CD14-positive monocyte (primary cell): ENCODE results near the gene TBC1D5. TPM values are rescaled to one million over a fixed set of nuclear protein-coding genes. Genes with fewer than 3 reads are reported as not detected.

Experiments used
- DNase-seq, 3 donors: peaks; one replicate each; pipeline ENCODE4 v3.0.0-alpha.2; 2011 to 2022
- H2AFZ ChIP-seq: 2 replicates; pipeline ENCODE4 v1.6.0; 2012; ENCODE audit warnings: mild to moderate bottlenecking, low read depth, low read length, inconsistent platforms; ENCODE audit not compliant: insufficient read depth, poor library complexity, severe bottlenecking
- H3K27ac ChIP-seq, 2 donors: 1 replicate in 1 of 2; 2 replicates in 1 of 2; pipeline ENCODE4 v1.5.1; 2012 to 2013; ENCODE audit warnings: low read length in 2 of 2, control low read depth in 1 of 2, inconsistent platforms in 1 of 2, low read depth in 1 of 2, mild to moderate bottlenecking in 1 of 2
- H3K27me3 ChIP-seq, 2 donors: one replicate each; pipeline versions ENCODE4 v1.6.0 to v1.6.1; 2011 to 2013; ENCODE audit warnings: low read length in 2 of 2; ENCODE audit not compliant: control insufficient read depth in 2 of 2, insufficient read depth in 2 of 2
- H3K36me3 ChIP-seq, 2 donors: replicated peaks in 1 of 2; 1 replicate in 1 of 2; 2 replicates in 1 of 2; pipeline versions ENCODE4 v1.5.1 to v1.6.1; 2012 to 2013; ENCODE audit warnings: low read length in 2 of 2, control low read depth in 1 of 2, inconsistent platforms in 1 of 2, mild to moderate bottlenecking in 1 of 2; ENCODE audit not compliant: insufficient read depth in 2 of 2, control insufficient read depth in 1 of 2
- H3K4me1 ChIP-seq, 2 donors: 1 replicate in 1 of 2; 2 replicates in 1 of 2; pipeline versions ENCODE4 v1.5.1 to v1.6.1; 2012 to 2013; ENCODE audit warnings: low read length in 2 of 2, control low read depth in 1 of 2, inconsistent platforms in 1 of 2, mild to moderate bottlenecking in 1 of 2, moderate library complexity in 1 of 2; ENCODE audit not compliant: insufficient read depth in 2 of 2, control insufficient read depth in 1 of 2
- H3K4me2 ChIP-seq: replicated peaks from 2 replicates; pipeline ENCODE3; 2012; ENCODE audit warnings: low read length, moderate library complexity, mild to moderate bottlenecking; ENCODE audit not compliant: poor library complexity, severe bottlenecking; ENCODE audit errors: extremely low read depth
- H3K4me3 ChIP-seq, 3 experiments: fragments of 200-600 bp in 1 of 3; sonication (generic) in 1 of 3; replicated peaks in 1 of 3; 1 replicate in 2 of 3; 2 replicates in 1 of 3; pipeline ENCODE4 v1.5.1; 2011 to 2013; ENCODE audit warnings: low read length in 3 of 3, mild to moderate bottlenecking in 3 of 3, control low read depth in 2 of 3, low read depth in 2 of 3, inconsistent platforms in 1 of 3, moderate library complexity in 1 of 3
- H3K79me2 ChIP-seq: 2 replicates; pipeline ENCODE4 v1.6.0; 2012; ENCODE audit warnings: mild to moderate bottlenecking, control low read depth, inconsistent platforms, low read length, moderate library complexity; ENCODE audit not compliant: insufficient read depth
- H3K9ac ChIP-seq: 2 replicates; pipeline ENCODE4 v1.6.0; 2017; ENCODE audit warnings: low read length, mild to moderate bottlenecking; ENCODE audit not compliant: insufficient read depth, poor library complexity, severe bottlenecking
- H3K9me3 ChIP-seq, 2 donors: replicated peaks in 1 of 2; 1 replicate in 1 of 2; 2 replicates in 1 of 2; pipeline versions ENCODE4 v1.5.1 to v1.6.1; 2012 to 2013; ENCODE audit warnings: low read length in 2 of 2, control low read depth in 1 of 2; ENCODE audit not compliant: control insufficient read depth in 1 of 2, insufficient read depth in 1 of 2
- H4K20me1 ChIP-seq: 2 replicates; pipeline ENCODE4 v1.6.0; 2012; ENCODE audit warnings: mild to moderate bottlenecking, low read length, control low read depth, moderate library complexity; ENCODE audit not compliant: insufficient read depth
- H3K27ac Mint-ChIP-seq, 7 donors: one replicate each; pipeline ENCODE4 v1.8.0; 2020; ENCODE audit warnings: mild to moderate bottlenecking in 7 of 7, mixed read lengths in 7 of 7, moderate library complexity in 6 of 7, inconsistent platforms in 2 of 7
- H3K27me3 Mint-ChIP-seq, 3 donors: one replicate each; pipeline ENCODE4 v1.8.0; 2021 to 2022; ENCODE audit warnings: low read depth in 3 of 3, mild to moderate bottlenecking in 3 of 3, mixed read lengths in 3 of 3, moderate library complexity in 3 of 3, inconsistent platforms in 1 of 3
- H3K36me3 Mint-ChIP-seq, 2 donors: one replicate each; pipeline ENCODE4 v1.8.0; 2020; ENCODE audit warnings: mixed read lengths in 2 of 2, inconsistent platforms in 1 of 2, mild to moderate bottlenecking in 1 of 2
- H3K4me1 Mint-ChIP-seq: one replicate; pipeline ENCODE4 v1.8.0; 2020; ENCODE audit warnings: mild to moderate bottlenecking, mixed read lengths
- H3K4me3 Mint-ChIP-seq, 2 donors: one replicate each; pipeline ENCODE4 v1.8.0; 2020; ENCODE audit warnings: mild to moderate bottlenecking in 2 of 2, mixed read lengths in 2 of 2, moderate library complexity in 1 of 2
- H3K9me3 Mint-ChIP-seq, 7 donors: one replicate each; pipeline ENCODE4 v1.8.0; 2020 to 2022; ENCODE audit warnings: mixed read lengths in 7 of 7, mild to moderate bottlenecking in 6 of 7, moderate library complexity in 6 of 7, inconsistent platforms in 2 of 7
- CTCF ChIP-seq: fragments of 200-600 bp; IDR thresholded peaks from one replicate; pipeline ENCODE4 v1.8.0; 2022; ENCODE audit warnings: antibody characterized with exemption, mild to moderate bottlenecking
- WGBS: methylation state at CpG from one replicate; pipeline ENCODE4 v1.1.5; 2013; ENCODE audit warnings: missing lambda C conversion rate; ENCODE audit not compliant: insufficient coverage; 5-methylcytosine and 5-hydroxymethylcytosine counted together
- intact Hi-C, 2 donors: fragments of 100-400 bp; cut with micrococcal nuclease; formaldehyde crosslinking; loops; one replicate each; pipeline versions ENCODE4 v1.15.0 to v1.15.1; 2023
- polyA plus RNA-seq, 3 donors: library from polyadenylated mRNA; depleted of rRNA in 1 of 3; unstranded in 2 of 3; stranded (reverse) in 1 of 3; fragments of 300-500 nt in 2 of 3; fragments of >200 nt in 1 of 3; fragmentation: Illumina TruSeq in 2 of 3; gene quantifications; 1 replicate in 2 of 3; 2 replicates in 1 of 3; pipeline ENCODE4 v1.2.3, GENCODE V29; 2012 to 2021

Gene TBC1D5
- polyA plus RNA-seq, 3 donors, result 17.6 to 35.3 (median 21.0) TPM

- Histone ChIP-seq H3K79me2 (peaks cover 65% of the 10 kb centered on the region), H3K4me1 (no peaks in the 10 kb centered on the region), H3K27ac (no peak overlapping the region), H3K4me3 (no peak overlapping the region), H3K36me3 (no peaks in the 10 kb centered on the region), H4K20me1 (peaks cover 28% of the 10 kb centered on the region), H3K27me3 (no peaks in the 10 kb centered on the region), H3K9me3 (no peaks in the 10 kb centered on the region), H3K9ac (no peak overlapping the region), H3K4me2 (no peak overlapping the region), H2AFZ (no peak overlapping the region)
- no peak for DNase-seq
- Mint-ChIP-seq H3K9me3 (no peaks in the 10 kb centered on the region), H3K4me1 (peaks cover under 1% of the 10 kb centered on the region), H3K36me3 (peaks cover 4 to 5% of the 10 kb centered on the region in 2 donors), H3K27me3 (no peaks in the 10 kb centered on the region), H3K4me3 (no peak overlapping the region), H3K27ac (no peak overlapping the region)
- TF ChIP-seq CTCF, result no peak
- intact Hi-C loops, result no loop called here
- 100% methylated on average over 1 of the region's 4 CpGs for WGBS
Measured at GRCh38 chr3:17683542-17684207, 58.8 kb downstream of the TBC1D5 start.

GRCh38 chr3:17680530-17680929, 61.9 kb downstream of the TBC1D5 start:
- Histone ChIP-seq H3K27ac (no peak overlapping the region), H3K4me1 (no peaks in the 10 kb centered on the region), H3K36me3 (no peaks in the 10 kb centered on the region), H3K4me2 (no peak overlapping the region), H2AFZ (no peak overlapping the region), H3K79me2 (peaks cover 53% of the 10 kb centered on the region), H4K20me1 (peaks cover 16% of the 10 kb centered on the region), H3K4me3 (no peak overlapping the region), H3K27me3 (no peaks in the 10 kb centered on the region), H3K9ac (no peak overlapping the region), H3K9me3 (no peaks in the 10 kb centered on the region)
- H3K27ac Mint-ChIP-seq, result no peak overlapping the region
- no peak for DNase-seq
- H3K36me3 Mint-ChIP-seq, result peaks cover 4 to 5% of the 10 kb centered on the region in 2 donors
- H3K9me3 Mint-ChIP-seq, result peaks cover 0 to 6% (median 0%) of the 10 kb centered on the region in 7 donors
- intact Hi-C loops, result no loop called here
- peaks cover 7% of the 10 kb centered on the region for H3K4me1 Mint-ChIP-seq
- no peak for TF ChIP-seq CTCF
- H3K4me3 Mint-ChIP-seq, result no peak overlapping the region
- H3K27me3 Mint-ChIP-seq, result peaks cover 0 to 2% (median 0%) of the 10 kb centered on the region in 3 donors
